Measurements from ENCODE around the gene PRR9. TPM values are rescaled to one million over a fixed set of nuclear protein-coding genes. Genes with fewer than 3 reads are reported as not detected.

Gene PRR9
- total and polyA plus RNA-seq, 2 donors (not counting 1 experiment from before 2014, with no cell fraction given), result not detected

- no peaks in the 10 kb centered on the region for H3K9me3 ChIP-seq (ENCODE audit: control insufficient read depth, insufficient read depth, low read depth, low read length)
- H4K20me1 ChIP-seq (ENCODE audit: control insufficient read depth, extremely low read depth, insufficient read depth, low read length), result no peaks in the 10 kb centered on the region
- H3K36me3 ChIP-seq (ENCODE audit: control insufficient read depth, insufficient read depth, low read length), result no peaks in the 10 kb centered on the region
- no peak overlapping the region for H3K4me2 ChIP-seq (ENCODE audit: extremely low read depth, insufficient read depth, low read length)
- no peak overlapping the region for H3K4me3 ChIP-seq (replicated peaks in 1 of 4; ENCODE audit: control extremely low read depth in 1 of 4, insufficient read depth in 1 of 4, low read depth in 3 of 4, low read length in 4 of 4)
- no peak for DNase-seq (ENCODE audit: low read depth in 2 of 2)
- H3K79me2 ChIP-seq (ENCODE audit: control insufficient read depth, insufficient read depth, low read length), result no peaks in the 10 kb centered on the region
- H3K4me1 ChIP-seq (ENCODE audit: control insufficient read depth, extremely low read depth, insufficient read depth, low read length), result no peaks in the 10 kb centered on the region
- no peaks in the 10 kb centered on the region for H3K27me3 ChIP-seq (ENCODE audit: control insufficient read depth, insufficient read depth, low read length)
- TF ChIP-seq EZH2 (IDR thresholded peaks at IDR 0.05; ENCODE audit: low read length, missing control alignments) (no peak), CTCF (conservative IDR thresholded peaks at IDR 0.05 in 1 of 2, IDR thresholded peaks at IDR 0.05 in 1 of 2; ENCODE audit: low read depth in 1 of 2, low read length in 2 of 2) (no peak)
- no peak overlapping the region for H3K27ac ChIP-seq (ENCODE audit: insufficient read depth, low read length)
- H2AFZ ChIP-seq (ENCODE audit: low read length), result no peak overlapping the region
- no peak overlapping the region for H3K9ac ChIP-seq (ENCODE audit: insufficient read depth, low read length)
Measured at GRCh38 chr1:153232553-153232952, 15.2 kb downstream of the PRR9 start.

- no peaks in the 10 kb centered on the region for H3K36me3 ChIP-seq (ENCODE audit: control insufficient read depth, insufficient read depth, low read length)
- H3K9me3 ChIP-seq (ENCODE audit: control insufficient read depth, insufficient read depth, low read depth, low read length), result no peaks in the 10 kb centered on the region
- H3K79me2 ChIP-seq (ENCODE audit: control insufficient read depth, insufficient read depth, low read length), result no peaks in the 10 kb centered on the region
- DNase-seq (ENCODE audit: low read depth in 2 of 2), result no peak
- no peak overlapping the region for H3K4me2 ChIP-seq (ENCODE audit: extremely low read depth, insufficient read depth, low read length)
- H3K9ac ChIP-seq (ENCODE audit: insufficient read depth, low read length), result no peak overlapping the region
- no peaks in the 10 kb centered on the region for H3K4me1 ChIP-seq (ENCODE audit: control insufficient read depth, extremely low read depth, insufficient read depth, low read length)
- H4K20me1 ChIP-seq (ENCODE audit: control insufficient read depth, extremely low read depth, insufficient read depth, low read length), result no peaks in the 10 kb centered on the region
- H2AFZ ChIP-seq (ENCODE audit: low read length), result no peak overlapping the region
- H3K27me3 ChIP-seq (ENCODE audit: control insufficient read depth, insufficient read depth, low read length), result no peaks in the 10 kb centered on the region
- no peak for TF ChIP-seq EZH2 (IDR thresholded peaks at IDR 0.05; ENCODE audit: low read length, missing control alignments)
- no peak for TF ChIP-seq CTCF (conservative IDR thresholded peaks at IDR 0.05 in 1 of 2, IDR thresholded peaks at IDR 0.05 in 1 of 2; ENCODE audit: low read depth in 1 of 2, low read length in 2 of 2)
- H3K4me3 ChIP-seq (replicated peaks in 1 of 4; ENCODE audit: control extremely low read depth in 1 of 4, insufficient read depth in 1 of 4, low read depth in 3 of 4, low read length in 4 of 4), result no peak overlapping the region
- no peak overlapping the region for H3K27ac ChIP-seq (ENCODE audit: insufficient read depth, low read length)
Measured at GRCh38 chr1:153233448-153233847, 16.1 kb downstream of the PRR9 start.

- H3K9ac ChIP-seq (ENCODE audit: insufficient read depth, low read length), result no peak overlapping the region
- H3K27me3 ChIP-seq (ENCODE audit: control insufficient read depth, insufficient read depth, low read length), result no peaks in the 10 kb centered on the region
- no peak for TF ChIP-seq EZH2 (IDR thresholded peaks at IDR 0.05; ENCODE audit: low read length, missing control alignments)
- TF ChIP-seq CTCF (conservative IDR thresholded peaks at IDR 0.05 in 1 of 2, IDR thresholded peaks at IDR 0.05 in 1 of 2; ENCODE audit: low read depth in 1 of 2, low read length in 2 of 2), result no peak
- no peak overlapping the region for H3K4me2 ChIP-seq (ENCODE audit: extremely low read depth, insufficient read depth, low read length)
- no peak overlapping the region for H2AFZ ChIP-seq (ENCODE audit: low read length)
- H3K4me3 ChIP-seq (replicated peaks in 1 of 4; ENCODE audit: control extremely low read depth in 1 of 4, insufficient read depth in 1 of 4, low read depth in 3 of 4, low read length in 4 of 4), result no peak overlapping the region
- H3K4me1 ChIP-seq (ENCODE audit: control insufficient read depth, extremely low read depth, insufficient read depth, low read length), result no peaks in the 10 kb centered on the region
- no peaks in the 10 kb centered on the region for H3K9me3 ChIP-seq (ENCODE audit: control insufficient read depth, insufficient read depth, low read depth, low read length)
- H3K79me2 ChIP-seq (ENCODE audit: control insufficient read depth, insufficient read depth, low read length), result no peaks in the 10 kb centered on the region
- H3K36me3 ChIP-seq (ENCODE audit: control insufficient read depth, insufficient read depth, low read length), result no peaks in the 10 kb centered on the region
- no peaks in the 10 kb centered on the region for H4K20me1 ChIP-seq (ENCODE audit: control insufficient read depth, extremely low read depth, insufficient read depth, low read length)
- H3K27ac ChIP-seq (ENCODE audit: insufficient read depth, low read length), result no peak overlapping the region
- no peak for DNase-seq (ENCODE audit: low read depth in 2 of 2)
Measured at GRCh38 chr1:153238527-153238926, 21.1 kb downstream of the PRR9 start.

Data from fibroblast of lung (primary cell).